DND-41 (cell line): ENCODE results near the gene MELTF.

ENCODE experiments used
- ATAC-seq: fragments of 200-7000 bp; cut with Tn5 transposase; 3 replicates; pipeline ENCODE4 v1.9.1; 2021; ENCODE audit warnings: low read depth; ENCODE audit not compliant: insufficient read depth
- DNase-seq: peaks from one replicate; pipeline ENCODE4 v3.0.0-alpha.2; 2020
- H2AFZ ChIP-seq: 2 replicates; pipeline ENCODE4 v1.6.0; 2012; ENCODE audit warnings: low read depth, low read length
- H3K27ac ChIP-seq: 2 replicates; pipeline ENCODE4 v1.5.1; 2012; ENCODE audit warnings: low read length, inconsistent platforms
- H3K27me3 ChIP-seq: fragments of 200-600 bp; sonication (generic); 2 replicates; pipeline ENCODE4 v1.6.0; 2012; ENCODE audit warnings: low read length, mild to moderate bottlenecking, inconsistent platforms; ENCODE audit not compliant: insufficient read depth, poor library complexity
- H3K36me3 ChIP-seq: 2 replicates; pipeline ENCODE4 v1.5.1; 2012; ENCODE audit warnings: low read length, inconsistent platforms; ENCODE audit not compliant: insufficient read depth
- H3K4me1 ChIP-seq: 2 replicates; pipeline ENCODE4 v1.5.1; 2012; ENCODE audit warnings: mild to moderate bottlenecking, low read length; ENCODE audit not compliant: insufficient read depth
- H3K4me2 ChIP-seq: 2 replicates; pipeline ENCODE4 v1.6.0; 2012; ENCODE audit warnings: mild to moderate bottlenecking, moderate library complexity, low read length, inconsistent platforms; ENCODE audit not compliant: insufficient read depth
- H3K4me3 ChIP-seq, 2 experiments: fragments of 200-600 bp in 1 of 2; shearing (Covaris generic) in 1 of 2; 2 replicates each; pipeline ENCODE4 v1.5.1; 2012 to 2016; ENCODE audit warnings: inconsistent platforms in 2 of 2, low read length in 2 of 2, mild to moderate bottlenecking in 2 of 2, low read depth in 1 of 2, moderate library complexity in 1 of 2
- H3K79me2 ChIP-seq: 2 replicates; pipeline ENCODE4 v1.6.0; 2012; ENCODE audit warnings: low read length, inconsistent platforms; ENCODE audit not compliant: insufficient read depth
- H3K9ac ChIP-seq: 2 replicates; pipeline ENCODE4 v1.6.0; 2012; ENCODE audit warnings: low read depth, mild to moderate bottlenecking, inconsistent platforms, low read length, moderate library complexity
- H3K9me3 ChIP-seq: 2 replicates; pipeline ENCODE4 v1.5.1; 2012; ENCODE audit warnings: low read length, moderate library complexity, mild to moderate bottlenecking, inconsistent platforms; ENCODE audit not compliant: insufficient read depth, severe bottlenecking
- H4K20me1 ChIP-seq: 2 replicates; pipeline ENCODE4 v1.6.0; 2012; ENCODE audit warnings: low read length; ENCODE audit not compliant: insufficient read depth
- CTCF ChIP-seq: IDR thresholded peaks from 2 replicates; pipeline ENCODE4 v1.5.1; 2012; ENCODE audit warnings: borderline replicate concordance, low read length, moderate library complexity, mild to moderate bottlenecking; ENCODE audit not compliant: poor library complexity, severe bottlenecking; ENCODE audit errors: extremely low read depth
- EZH2 ChIP-seq: IDR thresholded peaks from 3 replicates; pipeline ENCODE4 v1.6.1; 2012; ENCODE audit warnings: borderline replicate concordance, low read depth, mild to moderate bottlenecking, moderate library complexity, low read length, inconsistent platforms; ENCODE audit not compliant: severe bottlenecking

MELTF gene

DNA sequence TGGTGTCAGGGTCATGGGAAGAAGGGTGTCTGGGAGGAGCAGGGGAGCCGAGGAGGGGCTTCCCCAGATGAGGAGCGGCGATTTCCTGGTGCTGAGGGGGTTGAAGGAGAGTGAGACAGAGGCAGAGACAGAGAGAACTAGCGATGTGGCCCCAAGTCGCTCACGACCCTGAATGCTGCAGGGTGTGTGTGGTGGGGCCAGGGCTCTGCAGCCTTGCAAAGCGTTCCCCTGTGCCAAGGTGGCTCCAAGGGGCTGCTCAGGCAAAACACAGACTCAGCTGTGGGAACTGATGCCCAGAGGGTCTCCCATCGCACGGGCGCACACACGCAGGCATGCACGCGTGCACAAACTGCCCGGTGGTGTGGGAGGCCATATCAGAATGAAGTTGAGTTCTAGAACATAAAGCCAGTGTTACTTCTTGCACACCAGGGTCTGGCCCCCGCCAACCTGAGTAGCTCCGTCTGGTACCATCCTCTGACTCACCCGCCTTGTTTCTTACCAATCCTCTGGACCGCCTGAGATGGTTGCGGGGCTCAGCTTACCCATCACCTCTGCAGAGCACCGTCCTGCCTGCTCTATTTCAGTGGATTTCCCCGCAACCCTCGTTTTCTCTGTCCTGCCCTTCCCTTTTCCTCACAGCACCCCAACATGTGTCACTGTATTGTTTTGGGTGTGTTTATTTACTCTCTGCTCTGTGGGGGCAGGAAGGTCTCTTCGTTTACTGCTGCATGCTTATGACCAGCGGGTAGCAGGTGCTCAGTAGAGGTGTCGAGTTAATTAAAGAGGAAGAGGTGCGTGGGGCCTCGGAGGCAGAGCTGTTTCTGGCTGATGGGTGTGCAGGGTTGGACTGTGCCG is 4.5 kb downstream of the MELTF start:
- no peaks in the 10 kb centered on the region for H3K27me3 ChIP-seq
- no peak overlapping the region for H3K27ac ChIP-seq
- H4K20me1 ChIP-seq, result 0 out of 2 replicates have a peak, but pooled peaks cover 3% of the 10 kb centered on the region
- H3K36me3 ChIP-seq, result peaks cover 4% of the 10 kb centered on the region; the same call in 1 of the 2 replicates
- TF ChIP-seq CTCF (no peak), EZH2 (no peak)
- ATAC-seq (no peak), DNase-seq (no peak)
- no peak overlapping the region for H2AFZ ChIP-seq
- no peak overlapping the region for H3K4me2 ChIP-seq
- H3K79me2 ChIP-seq, result peaks cover 3% of the 10 kb centered on the region; the same call in 1 of the 2 replicates
- peaks cover 15% of the 10 kb centered on the region for H3K4me1 ChIP-seq
- H3K9me3 ChIP-seq, result no peaks in the 10 kb centered on the region
- H3K4me3 ChIP-seq, result no peak overlapping the region
- H3K9ac ChIP-seq, result no peak overlapping the region

DNA sequence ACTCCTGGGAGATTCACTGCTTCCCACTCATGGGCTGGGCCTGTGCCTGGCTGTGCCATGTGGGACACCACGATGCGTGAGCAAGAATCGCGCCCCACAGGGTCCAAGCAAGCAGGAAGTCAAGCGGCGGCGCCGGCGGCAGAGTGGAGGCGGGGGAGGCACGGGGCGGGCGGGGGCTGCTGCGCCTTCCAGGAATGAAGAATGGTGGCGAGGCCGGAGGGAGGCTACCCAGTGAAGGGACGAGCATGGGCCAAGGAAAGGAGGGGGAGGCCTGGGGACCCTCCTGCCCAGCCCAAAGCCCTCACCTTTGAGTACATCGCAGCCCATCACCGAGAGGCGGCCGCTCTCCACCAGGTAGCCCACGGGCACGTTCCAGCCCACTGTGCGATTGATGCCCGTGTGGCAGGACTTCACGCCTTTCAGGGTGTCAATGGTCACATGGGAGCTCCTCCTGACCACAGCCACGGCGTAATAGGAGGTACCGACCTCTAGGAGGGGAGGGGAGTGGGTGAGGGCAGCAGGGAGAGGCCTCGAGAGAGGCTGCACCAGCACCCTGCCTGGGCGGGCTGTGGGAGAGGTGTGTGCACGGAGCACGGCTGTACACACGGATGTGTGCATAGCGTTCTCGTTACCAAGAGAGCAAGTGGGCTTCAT is 5.5 kb downstream of the MELTF start:
- Histone ChIP-seq H3K36me3 (peaks cover 4% of the 10 kb centered on the region; the same call in 1 of the 2 replicates), H3K4me2 (no peak overlapping the region), H3K4me1 (peaks cover 7% of the 10 kb centered on the region), H4K20me1 (0 out of 2 replicates have a peak, but pooled peaks cover 3% of the 10 kb centered on the region), H3K9me3 (no peaks in the 10 kb centered on the region), H3K27ac (no peak overlapping the region), H3K79me2 (peaks cover under 1% of the 10 kb centered on the region; the same call in 1 of the 2 replicates), H3K4me3 (no peak overlapping the region), H3K9ac (no peak overlapping the region), H3K27me3 (no peaks in the 10 kb centered on the region), H2AFZ (no peak overlapping the region)
- TF ChIP-seq EZH2 (no peak), CTCF (no peak)
- DNase-seq (no peak), ATAC-seq (no peak)

DNA sequence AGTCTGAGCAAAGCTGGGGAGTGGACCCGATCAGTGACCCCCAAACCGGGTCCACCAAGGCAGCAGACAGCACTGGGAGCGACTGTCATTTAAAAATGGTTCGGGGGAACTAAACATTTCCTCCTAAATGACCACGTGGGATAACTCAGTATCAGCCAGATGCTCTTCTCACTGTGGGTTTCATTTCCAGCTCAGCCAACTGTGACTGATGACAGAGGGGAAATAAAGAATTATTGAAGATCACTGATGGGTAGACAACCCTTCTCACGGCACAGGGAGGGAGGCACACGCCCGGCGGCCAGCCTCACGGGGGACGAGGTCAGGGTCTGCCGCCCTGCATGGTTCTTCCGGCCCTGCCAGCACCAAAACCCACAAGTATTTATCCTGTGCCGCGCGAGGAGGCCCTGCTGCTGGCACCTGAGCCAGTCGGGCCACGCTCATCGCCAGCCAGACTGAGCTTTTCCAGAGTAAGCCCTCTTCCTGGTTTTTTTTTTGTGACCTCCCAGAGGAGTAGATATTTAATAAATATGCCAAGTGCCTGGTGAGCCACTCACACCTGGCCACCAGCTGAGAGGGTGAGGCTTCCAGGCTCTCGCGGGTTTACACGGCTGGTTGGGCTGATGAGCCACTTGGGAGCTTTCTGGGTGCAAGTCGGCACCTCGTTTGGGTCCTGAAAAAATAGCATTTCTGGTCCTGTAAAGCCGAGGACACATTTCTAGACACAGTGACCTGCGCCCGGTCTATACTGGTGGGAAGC is 6.2 kb downstream of the MELTF start:
- TF ChIP-seq CTCF (no peak), EZH2 (no peak)
- H3K9ac ChIP-seq, result no peak overlapping the region
- no peaks in the 10 kb centered on the region for H3K27me3 ChIP-seq
- DNase-seq (no peak), ATAC-seq (no peak)
- H3K9me3 ChIP-seq, result no peaks in the 10 kb centered on the region
- H3K4me1 ChIP-seq, result peaks cover under 1% of the 10 kb centered on the region; the same call in 1 of the 2 replicates
- peaks cover 4% of the 10 kb centered on the region; the same call in 1 of the 2 replicates for H3K36me3 ChIP-seq
- H3K27ac ChIP-seq, result no peak overlapping the region
- 0 out of 2 replicates have a peak, but pooled peaks cover 3% of the 10 kb centered on the region for H4K20me1 ChIP-seq
- H2AFZ ChIP-seq, result no peak overlapping the region
- H3K4me3 ChIP-seq, result no peak overlapping the region
- H3K79me2 ChIP-seq, result no peaks in the 10 kb centered on the region
- no peak overlapping the region for H3K4me2 ChIP-seq
